Esophagus muscularis mucosa (tissue), 4 donors: ENCODE data around the gene DCLK2. TPM values are rescaled to one million over a fixed set of nuclear protein-coding genes. Genes with fewer than 3 reads are reported as not detected.

Experiments
- DNase-seq: peaks from one replicate; pipeline ENCODE4 v3.0.0-alpha.2; 2017; ENCODE audit errors: extremely low spot score
- H3K27ac ChIP-seq, 4 donors: fragments of 200-600 bp; sonication (generic); replicated peaks in 1 of 4; 1 replicate in 3 of 4; 2 replicates in 1 of 4; pipeline ENCODE4 v1.5.1; 2016 to 2019; ENCODE audit warnings: mild to moderate bottlenecking in 1 of 4
- H3K27me3 ChIP-seq, 4 donors: fragments of 200-600 bp; sonication (generic); one replicate each; pipeline versions ENCODE4 v1.5.1 to v1.6.0; 2016 to 2019
- H3K36me3 ChIP-seq, 4 donors: fragments of 200-600 bp; sonication (generic); one replicate each; pipeline ENCODE4 v1.5.1; 2016 to 2019
- H3K4me1 ChIP-seq, 4 donors: fragments of 200-600 bp; sonication (generic); one replicate each; pipeline ENCODE4 v1.5.1; 2016 to 2019
- H3K4me3 ChIP-seq, 4 donors: fragments of 200-600 bp; sonication (generic); 1 replicate in 2 of 4; 2 replicates in 2 of 4; pipeline ENCODE4 v1.5.1; 2016 to 2019; ENCODE audit warnings: mild to moderate bottlenecking in 4 of 4, moderate library complexity in 1 of 4
- H3K9me3 ChIP-seq, 4 donors: fragments of 200-600 bp; sonication (generic); 1 replicate in 3 of 4; 2 replicates in 1 of 4; pipeline ENCODE4 v1.5.1; 2016 to 2019
- EP300 ChIP-seq: sonication (generic); formaldehyde crosslinking; IDR thresholded peaks from one replicate; pipeline ENCODE4 v1.6.1; 2017; ENCODE audit warnings: antibody characterized with exemption
- POLR2A ChIP-seq: fragments of 450-650 bp; IDR thresholded peaks from one replicate; pipeline ENCODE4 v1.6.1; 2017; ENCODE audit warnings: antibody characterized with exemption, moderate library complexity, mild to moderate bottlenecking, low read depth
- POLR2AphosphoS5 ChIP-seq, 2 donors: sonication (generic); formaldehyde crosslinking; IDR thresholded peaks; one replicate each; pipeline ENCODE4 v1.6.1; 2017; ENCODE audit warnings: antibody characterized with exemption in 2 of 2
- WGBS: methylation state at CpG from one replicate; pipeline ENCODE4 v1.1.5; 2018; 5-methylcytosine and 5-hydroxymethylcytosine counted together
- intact Hi-C: fragments of 100-400 bp; cut with DNase I; formaldehyde crosslinking; loops from one replicate; pipeline ENCODE4 v1.15.1; 2023
- total RNA-seq, 4 donors: library from RNA; depleted of rRNA; stranded (reverse); fragments of >200 nt; gene quantifications; one replicate each; pipeline versions ENCODE4 v1.1.0 to v1.2.1, GENCODE V29; 2016
- TF ChIP-seq, protein P1 (sequence below), 3 experiments: fragments of 200-600 bp in 2 of 3; fragments of 450-650 bp in 1 of 3; sonication (generic) in 2 of 3; IDR thresholded peaks; one replicate each; pipeline ENCODE4 v1.5.1; 2017 to 2019; ENCODE audit warnings: antibody characterized with exemption in 3 of 3, mild to moderate bottlenecking in 2 of 3, moderate library complexity in 1 of 3

The DCLK2 gene
- total RNA-seq, 4 donors from 2014 or later = 15.4 to 29.3 (median 19.3) TPM

DNA sequence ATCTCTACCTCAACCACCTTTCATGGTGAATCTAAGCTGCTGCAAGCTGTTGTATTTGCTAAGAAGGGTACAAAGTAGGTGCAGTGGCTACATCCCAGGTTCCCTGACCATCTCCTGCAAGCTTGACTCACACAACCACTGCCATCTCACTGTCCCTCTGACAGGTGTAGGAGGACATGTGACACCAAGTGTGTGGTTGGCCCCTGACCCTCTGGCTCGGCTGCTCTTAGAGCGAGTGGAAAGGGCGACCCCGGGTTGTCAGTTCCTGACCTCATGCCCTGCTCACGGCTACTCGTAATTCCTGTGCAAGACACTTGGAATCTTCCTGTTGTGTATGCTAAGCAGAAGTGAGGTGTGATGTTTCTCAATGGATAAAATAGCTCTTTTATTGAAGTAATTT, 184.4 kb downstream of the DCLK2 start:
- H3K36me3 ChIP-seq = peaks cover 8 to 28% (median 16%) of the 10 kb centered on the region in 4 donors
- H3K27me3 ChIP-seq = no peaks in the 10 kb centered on the region
- H3K27ac ChIP-seq = no peak overlapping the region
- DNase-seq = peak; percentile 72
- no peak overlapping the region for H3K4me3 ChIP-seq
- H3K4me1 ChIP-seq = no peaks in the 10 kb centered on the region
- intact Hi-C loops = no loop called here
- H3K9me3 ChIP-seq = no peaks in the 10 kb centered on the region
- TF ChIP-seq POLR2AphosphoS5 (IDR thresholded peaks at IDR 0.05) = no peak
- TF ChIP-seq POLR2A = no peak
- TF ChIP-seq EP300 = no peak
- 90% methylated on average over 6 of the region's 6 CpGs for WGBS

DNA sequence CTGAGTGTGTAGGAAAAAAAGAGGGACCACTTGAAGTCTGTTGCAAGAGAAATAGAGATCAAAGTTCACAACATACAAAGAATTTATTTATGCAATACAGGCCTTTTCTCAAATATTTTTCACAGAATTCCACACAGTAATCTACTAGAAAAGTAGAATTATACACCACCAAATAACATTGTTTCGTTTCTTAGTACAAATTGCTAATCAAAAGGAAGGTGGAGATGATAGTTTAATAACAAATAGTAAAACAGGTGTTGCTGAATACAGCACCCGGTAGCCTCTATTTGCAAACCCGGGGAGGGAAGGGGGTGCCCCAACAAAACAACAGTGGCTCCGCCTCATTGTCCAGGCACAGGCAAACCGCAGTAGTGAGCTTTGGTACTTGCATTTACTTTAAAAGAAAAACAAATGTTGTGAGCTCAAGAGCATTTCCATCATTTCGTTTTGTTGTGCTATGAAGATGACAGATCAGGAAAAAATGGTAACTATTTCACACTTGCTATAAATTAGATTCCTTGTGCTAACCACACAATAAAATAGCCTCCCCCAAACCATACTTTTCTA, 186.4 kb downstream of the DCLK2 start:
- no peak overlapping the region for H3K27ac ChIP-seq
- WGBS = 85% methylated on average over 6 of the region's 6 CpGs
- intact Hi-C loops = no loop called here

DNA sequence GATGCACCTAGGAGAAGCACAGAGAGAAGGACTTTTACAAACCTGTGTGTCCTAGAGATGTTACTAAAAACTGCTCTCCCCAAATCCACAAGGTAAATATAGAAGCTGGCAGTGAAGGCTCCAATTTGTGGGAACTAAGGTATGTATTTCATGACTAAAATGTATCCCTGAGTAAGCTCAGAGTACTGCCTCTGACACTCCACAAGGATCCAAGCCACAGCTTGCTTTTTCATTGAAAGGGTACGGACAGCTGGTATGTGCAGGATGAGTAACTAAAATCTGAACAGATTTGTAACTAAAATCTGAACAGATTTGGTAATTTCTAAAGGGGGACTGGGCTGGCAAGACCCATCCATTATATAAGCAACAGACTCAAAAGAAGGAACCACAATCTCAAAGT, 187.6 kb downstream of the DCLK2 start:
- Histone ChIP-seq H3K4me3 (no peak overlapping the region), H3K36me3 (peaks cover 4 to 22% (median 13%) of the 10 kb centered on the region in 4 donors), H3K27ac (no peak overlapping the region), H3K4me1 (no peaks in the 10 kb centered on the region), H3K9me3 (no peaks in the 10 kb centered on the region), H3K27me3 (no peaks in the 10 kb centered on the region)
- peak; percentile 12 for DNase-seq
- WGBS = 95% methylated on average over 1 of the region's 1 CpG
- TF ChIP-seq, protein P1, sequence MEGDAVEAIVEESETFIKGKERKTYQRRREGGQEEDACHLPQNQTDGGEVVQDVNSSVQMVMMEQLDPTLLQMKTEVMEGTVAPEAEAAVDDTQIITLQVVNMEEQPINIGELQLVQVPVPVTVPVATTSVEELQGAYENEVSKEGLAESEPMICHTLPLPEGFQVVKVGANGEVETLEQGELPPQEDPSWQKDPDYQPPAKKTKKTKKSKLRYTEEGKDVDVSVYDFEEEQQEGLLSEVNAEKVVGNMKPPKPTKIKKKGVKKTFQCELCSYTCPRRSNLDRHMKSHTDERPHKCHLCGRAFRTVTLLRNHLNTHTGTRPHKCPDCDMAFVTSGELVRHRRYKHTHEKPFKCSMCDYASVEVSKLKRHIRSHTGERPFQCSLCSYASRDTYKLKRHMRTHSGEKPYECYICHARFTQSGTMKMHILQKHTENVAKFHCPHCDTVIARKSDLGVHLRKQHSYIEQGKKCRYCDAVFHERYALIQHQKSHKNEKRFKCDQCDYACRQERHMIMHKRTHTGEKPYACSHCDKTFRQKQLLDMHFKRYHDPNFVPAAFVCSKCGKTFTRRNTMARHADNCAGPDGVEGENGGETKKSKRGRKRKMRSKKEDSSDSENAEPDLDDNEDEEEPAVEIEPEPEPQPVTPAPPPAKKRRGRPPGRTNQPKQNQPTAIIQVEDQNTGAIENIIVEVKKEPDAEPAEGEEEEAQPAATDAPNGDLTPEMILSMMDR (IDR thresholded peaks at IDR 0.05) = no peak
- TF ChIP-seq POLR2AphosphoS5 (IDR thresholded peaks at IDR 0.05) (no peak), POLR2A (no peak), EP300 (no peak)
- intact Hi-C loops = no loop called here

More for the DNA sequence above, 186.4 kb downstream of the DCLK2 start:
- H3K4me1 ChIP-seq = no peaks in the 10 kb centered on the region
- TF ChIP-seq POLR2AphosphoS5 (IDR thresholded peaks at IDR 0.05) (no peak), POLR2A (no peak)
- TF ChIP-seq, protein P1 (IDR thresholded peaks at IDR 0.05) = no peak
- peak; percentile 62 for DNase-seq
- H3K4me3 ChIP-seq = no peak overlapping the region
- no peaks in the 10 kb centered on the region for H3K9me3 ChIP-seq
- H3K36me3 ChIP-seq = peaks cover 8 to 28% (median 16%) of the 10 kb centered on the region in 4 donors
- H3K27me3 ChIP-seq = no peaks in the 10 kb centered on the region

DNA sequence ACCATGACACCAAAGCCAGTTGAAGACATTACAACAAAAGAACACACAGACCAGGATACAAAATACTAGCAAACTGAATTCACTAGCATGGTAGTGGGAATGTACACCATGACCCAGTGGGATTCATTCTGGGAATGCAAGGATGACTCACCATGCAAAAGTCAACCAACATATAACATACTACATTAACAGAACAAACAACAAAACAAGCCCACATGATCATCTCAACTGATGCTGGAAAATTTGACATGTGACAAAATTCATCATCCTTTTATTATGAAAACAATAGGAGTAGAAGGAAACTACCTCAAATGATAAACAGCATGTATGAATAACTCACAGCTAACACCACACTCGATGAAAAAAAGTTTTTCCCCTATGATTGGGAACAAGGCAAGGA, 190.2 kb downstream of the DCLK2 start:
- Histone ChIP-seq H3K4me1 (no peaks in the 10 kb centered on the region), H3K27ac (no peak overlapping the region), H3K36me3 (peaks cover 4 to 27% (median 15%) of the 10 kb centered on the region in 4 donors), H3K27me3 (no peaks in the 10 kb centered on the region), H3K9me3 (no peaks in the 10 kb centered on the region), H3K4me3 (no peak overlapping the region)
- WGBS = 91% methylated on average over 1 of the region's 1 CpG
- DNase-seq = no peak
- no peak for TF ChIP-seq POLR2A
- TF ChIP-seq POLR2AphosphoS5 (IDR thresholded peaks at IDR 0.05) = no peak
- TF ChIP-seq, protein P1 (IDR thresholded peaks at IDR 0.05) = no peak
- no peak for TF ChIP-seq EP300
- intact Hi-C loops = no loop called here

DNA sequence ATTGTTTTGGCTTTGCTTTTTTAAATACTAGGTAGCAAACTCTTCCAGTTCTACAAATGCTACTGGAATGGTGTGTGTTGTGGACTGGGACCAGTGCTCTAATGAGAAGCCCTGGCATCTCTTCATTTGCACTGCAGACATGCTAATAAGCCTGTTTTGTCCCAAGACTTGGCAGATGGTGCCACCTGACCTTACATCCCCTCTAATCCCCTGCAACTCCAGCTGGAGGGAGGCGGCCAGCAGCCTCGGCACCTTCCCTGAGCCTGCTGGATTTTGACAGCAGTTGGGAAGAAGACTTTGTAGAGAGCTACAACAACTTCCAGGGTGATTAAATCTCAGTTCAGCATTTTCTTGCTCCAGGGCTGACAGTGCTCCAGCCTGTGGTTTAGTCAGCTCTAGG, 200.0 kb downstream of the DCLK2 start:
- Histone ChIP-seq H3K9me3 (peaks cover 0 to 3% (median 0%) of the 10 kb centered on the region in 4 donors), H3K27me3 (no peaks in the 10 kb centered on the region), H3K27ac (no peak overlapping the region), H3K4me3 (no peak overlapping the region), H3K36me3 (peaks cover 0 to 25% (median 10%) of the 10 kb centered on the region in 4 donors), H3K4me1 (peaks cover 0 to 13% (median 12%) of the 10 kb centered on the region in 4 donors)
- no peak for DNase-seq
- intact Hi-C loops = no loop called here
- 60% methylated on average over 2 of the region's 2 CpGs for WGBS
- TF ChIP-seq POLR2A (no peak), POLR2AphosphoS5 (IDR thresholded peaks at IDR 0.05) (no peak), EP300 (no peak)
- TF ChIP-seq, protein P1 (IDR thresholded peaks at IDR 0.05) = no peak
